GM18870 (cell line): ENCODE results near the gene NUTM2D.
"Not testable (repeated sequence)": the region's sequence is repeated elsewhere in the genome, so short reads cannot be mapped to it uniquely, and the experiment has no call there.

Experiments used
- ATAC-seq: cut with Tn5 transposase; IDR thresholded peaks from one replicate; pipeline ENCODE4 v1.9.1; 2021; ENCODE audit warnings: moderate library complexity; ENCODE audit not compliant: unreplicated experiment

The NUTM2D gene

GRCh38 chr10:87369514-87370112, 12.1 kb downstream of the NUTM2D start:
- ATAC-seq = not testable (repeated sequence)

GRCh38 chr10:87374091-87374490, 16.5 kb downstream of the NUTM2D start:
- not testable (repeated sequence) for ATAC-seq

GRCh38 chr10:87379115-87379514, 21.6 kb downstream of the NUTM2D start:
- not testable (repeated sequence) for ATAC-seq

- not testable (repeated sequence) for ATAC-seq
Observed at GRCh38 chr10:87383149-87383857, 25.8 kb downstream of the NUTM2D start.

GRCh38 chr10:87384283-87384682, 26.7 kb downstream of the NUTM2D start:
- ATAC-seq = not testable (repeated sequence)

- ATAC-seq = not testable (repeated sequence)
Observed at GRCh38 chr10:87385762-87386360, 28.3 kb downstream of the NUTM2D start.

- ATAC-seq = not testable (repeated sequence)
Observed at GRCh38 chr10:87391360-87391759, 33.8 kb downstream of the NUTM2D start.

- not testable (repeated sequence) for ATAC-seq
Observed at GRCh38 chr10:87396206-87396605, 38.7 kb downstream of the NUTM2D start.

- ATAC-seq = peak; percentile 72
Observed at GRCh38 chr10:87398436-87398835, 40.9 kb downstream of the NUTM2D start.

- not testable (repeated sequence) for ATAC-seq
Observed at GRCh38 chr10:87407516-87408467, 50.2 kb downstream of the NUTM2D start.

- ATAC-seq = not testable (repeated sequence)
Observed at GRCh38 chr10:87413921-87414320, 56.4 kb downstream of the NUTM2D start.
